HL-60 (cell line): Measurements from ENCODE around the gene RAVER1.

Source experiments
- DNase-seq, 2 experiments: peaks; one replicate each; pipeline ENCODE4 v3.0.0-alpha.2; 2010 to 2020; ENCODE audit warnings: low read depth in 1 of 2, low spot score in 1 of 2
- H3K27ac ChIP-seq: fragments of 250-450 bp; sonication (Bioruptor Pico); replicated peaks from 2 replicates; pipeline ENCODE4 v1.5.1; 2020; ENCODE audit warnings: mild to moderate bottlenecking, moderate library complexity
- H3K27me3 ChIP-seq: fragments of 250-450 bp; sonication (Bioruptor Pico); 2 replicates; pipeline ENCODE4 v1.5.1; 2021; ENCODE audit warnings: mild to moderate bottlenecking, moderate library complexity; ENCODE audit not compliant: insufficient read depth, poor library complexity, severe bottlenecking
- H3K4me3 ChIP-seq: replicated peaks from 2 replicates; pipeline ENCODE4 v1.5.1; 2011; ENCODE audit warnings: mild to moderate bottlenecking, control low read depth, low read length; ENCODE audit not compliant: insufficient read depth
- CTCF ChIP-seq: IDR thresholded peaks from one replicate; pipeline ENCODE4 v1.5.1; 2011; ENCODE audit warnings: low read length, control low read depth, inconsistent platforms; ENCODE audit not compliant: insufficient read depth
- GABPA ChIP-seq: IDR thresholded peaks from 2 replicates; pipeline ENCODE4 v1.6.1; 2012; ENCODE audit warnings: low read depth
- POLR2AphosphoS5 ChIP-seq: IDR thresholded peaks from 2 replicates; pipeline ENCODE4 v1.6.1; 2012; ENCODE audit warnings: low read depth
- REST ChIP-seq: IDR thresholded peaks from 2 replicates; pipeline ENCODE4 v1.6.1; 2012; ENCODE audit warnings: low read depth; ENCODE audit not compliant: insufficient replicate concordance
- SPI1 ChIP-seq: IDR thresholded peaks from 2 replicates; pipeline ENCODE4 v1.6.1; 2012; ENCODE audit warnings: low read depth, mild to moderate bottlenecking, borderline replicate concordance

The RAVER1 gene

GRCh38 chr19:10268071-10268470, 65.3 kb downstream of the RAVER1 start:
- TF ChIP-seq CTCF (no peak), SPI1 (no peak), REST (no peak), GABPA (no peak), POLR2AphosphoS5 (no peak)
- no peak for DNase-seq
- H3K27ac ChIP-seq = no peak overlapping the region

GRCh38 chr19:10266706-10267105, 66.6 kb downstream of the RAVER1 start:
- Histone ChIP-seq H3K27me3 (peaks cover 2% of the 10 kb centered on the region), H3K27ac (no peak overlapping the region), H3K4me3 (no peak overlapping the region)
- TF ChIP-seq GABPA (no peak), REST (no peak), SPI1 (no peak), CTCF (no peak), POLR2AphosphoS5 (no peak)
- DNase-seq = no peak

More at GRCh38 chr19:10268071-10268470, 65.3 kb downstream of the RAVER1 start:
- Histone ChIP-seq H3K27me3 (peaks cover 2% of the 10 kb centered on the region), H3K4me3 (no peak overlapping the region)
